K562 (cell line): ENCODE measurements around the gene DUSP10. TPM values are rescaled to one million over a fixed set of nuclear protein-coding genes. Genes with fewer than 3 reads are reported as not detected.

Experiments
- ARID1B ChIP-seq: fragments of 450-650 bp; IDR thresholded peaks from 2 replicates; pipeline ENCODE4 v1.6.1; 2016; ENCODE audit warnings: antibody characterized with exemption, mild to moderate bottlenecking, inconsistent platforms
- CBX3 ChIP-seq, 2 experiments: IDR thresholded peaks; 1 replicate in 1 of 2; 2 replicates in 1 of 2; pipeline ENCODE4 v1.6.1; 2012; ENCODE audit warnings: inconsistent platforms in 2 of 2, low read length in 2 of 2, borderline replicate concordance in 1 of 2, control low read depth in 1 of 2
- CXXC5 ChIP-seq: fragments of 250-450 bp; sonication (Bioruptor Pico); IDR thresholded peaks from 2 replicates; pipeline ENCODE4 v1.8.0; 2022; ENCODE audit warnings: inconsistent platforms, mild to moderate bottlenecking, moderate library complexity
- DMBX1 ChIP-seq: fragments of 250-450 bp; sonication (Bioruptor Pico); IDR thresholded peaks from 2 replicates; pipeline ENCODE4 v1.8.0; 2022; ENCODE audit warnings: inconsistent platforms, mild to moderate bottlenecking, moderate library complexity, borderline replicate concordance
- MCM3 ChIP-seq: fragments of 450-650 bp; IDR thresholded peaks from 2 replicates; pipeline ENCODE4 v1.6.1; 2016
- MTA3 ChIP-seq: fragments of 450-650 bp; formaldehyde crosslinking; IDR thresholded peaks from 2 replicates; pipeline ENCODE4 v1.6.1; 2017; ENCODE audit warnings: mild to moderate bottlenecking, borderline replicate concordance
- NEUROD1 ChIP-seq: fragments of 150-350 bp; IDR thresholded peaks from 2 replicates; pipeline ENCODE4 v1.6.1; 2014; ENCODE audit warnings: borderline replicate concordance, low read length, low read depth; ENCODE audit not compliant: partially characterized antibody
- NR2F6 ChIP-seq: fragments of 450-650 bp; formaldehyde crosslinking; IDR thresholded peaks from 2 replicates; pipeline ENCODE4 v1.4.0; 2020; ENCODE audit warnings: mild to moderate bottlenecking
- RAD51 ChIP-seq: fragments of 450-650 bp; IDR thresholded peaks from 2 replicates; pipeline ENCODE4 v1.7.1; 2016; ENCODE audit warnings: low read depth, mild to moderate bottlenecking, borderline replicate concordance
- TAF9B ChIP-seq: fragments of 450-650 bp; IDR thresholded peaks from 2 replicates; pipeline ENCODE4 v1.6.1; 2018; ENCODE audit warnings: mild to moderate bottlenecking; ENCODE audit not compliant: partially characterized antibody
- YBX1 ChIP-seq: fragments of 450-650 bp; IDR thresholded peaks from 2 replicates; pipeline ENCODE4 v1.7.1; 2016; ENCODE audit warnings: mild to moderate bottlenecking
- ZNF121 ChIP-seq: sonication (generic); formaldehyde crosslinking; conservative IDR thresholded peaks from 2 replicates; pipeline ENCODE4 v1.8.0; 2022; ENCODE audit warnings: missing genetic modification reagents
- ZNF133 ChIP-seq: fragments of 250-450 bp; sonication (Bioruptor Pico); IDR thresholded peaks from 2 replicates; pipeline ENCODE4 v1.4.0; 2020; ENCODE audit warnings: mild to moderate bottlenecking
- ZNF165 ChIP-seq: fragments of 250-450 bp; sonication (Bioruptor Pico); IDR thresholded peaks from 2 replicates; pipeline ENCODE4 v1.4.0; 2020; ENCODE audit warnings: borderline replicate concordance
- ZNF324 ChIP-seq: fragments of 250-450 bp; sonication (Bioruptor Pico); IDR thresholded peaks from 2 replicates; pipeline ENCODE4 v1.4.0; 2020; ENCODE audit warnings: mild to moderate bottlenecking
- ZNF445 ChIP-seq: fragments of 250-450 bp; sonication (Bioruptor Pico); IDR thresholded peaks from 2 replicates; pipeline ENCODE4 v1.4.0; 2020; ENCODE audit warnings: low read depth, mild to moderate bottlenecking, moderate library complexity
- ZNF75A ChIP-seq: fragments of 450-650 bp; formaldehyde crosslinking; IDR thresholded peaks from 2 replicates; pipeline ENCODE4 v1.4.0; 2020; ENCODE audit warnings: mild to moderate bottlenecking
- ZNF830 ChIP-seq: fragments of 250-450 bp; sonication (Bioruptor Pico); IDR thresholded peaks from 2 replicates; pipeline ENCODE4 v1.5.0; 2021; ENCODE audit warnings: mild to moderate bottlenecking
- polyA plus RNA-seq, 8 experiments: library from polyadenylated mRNA; depleted of rRNA in 4 of 8; stranded (reverse) in 5 of 8; unstranded in 3 of 8; fragments of >200 nt; fragmentation: Nextera tagmentation in 2 of 8; fragmentation: Illumina TruSeq in 1 of 8; extraction: Ambion mirVana in 2 of 8; extraction: Trizol in 1 of 8; gene quantifications; 2 replicates each; pipeline versions ENCODE4 v1.2.1 to v1.2.3, GENCODE V29; 2011 to 2014; ENCODE audit warnings: inconsistent platforms in 1 of 8, missing spikeins in 1 of 8
- total RNA-seq, 7 experiments: library from RNA; depleted of rRNA in 6 of 7; stranded (reverse); fragments of >200 nt in 6 of 7; fragmentation: Illumina TruSeq in 2 of 7; extraction: Trizol in 2 of 7; gene quantifications; 2 replicates each; pipeline versions ENCODE4 v1.2.1 to v1.2.3, GENCODE V29; 2011 to 2021; ENCODE audit warnings: low replicate concordance in 1 of 7
- TF ChIP-seq, protein P1 (sequence below): fragments of 250-450 bp; sonication (Bioruptor Pico); IDR thresholded peaks from 2 replicates; pipeline ENCODE4 v1.4.0; 2020; ENCODE audit warnings: mild to moderate bottlenecking, moderate library complexity, borderline replicate concordance
- TF ChIP-seq, protein P2 (sequence below), 3 experiments: fragments of 200-800 bp in 1 of 3; sonication (Bioruptor generic) in 1 of 3; sonication (generic) in 1 of 3; formaldehyde crosslinking in 1 of 3; IDR thresholded peaks; 2 replicates each; pipeline versions ENCODE4 v1.6.1 to v1.8.0; 2016 to 2022; ENCODE audit warnings: mild to moderate bottlenecking in 2 of 3, missing compliant biosample characterization in 2 of 3, missing genetic modification characterization in 2 of 3, missing genetic modification reagents in 1 of 3
- TF ChIP-seq, protein P3 (sequence below): fragments of 250-450 bp; sonication (Bioruptor Pico); IDR thresholded peaks from 2 replicates; pipeline ENCODE4 v1.5.1; 2021; ENCODE audit warnings: mild to moderate bottlenecking

DUSP10 gene
- total and polyA plus RNA-seq, 9 of the 15 experiments (the other 6 are each of a cell fraction or from before 2014, with no cell fraction given), result 1.7 to 8.3 (median 6.1) TPM

GRCh38 chr1:221742555-221743415 lies 896 bp upstream of the DUSP10 start (continued):
- TF ChIP-seq YBX1 (no peak), ZNF445 (CRISPR knock-in tag) (no peak), ZNF830 (0 out of 2 replicates have a peak, but pooled peaks have one; percentile 25), CBX3 (IDR thresholded peaks at IDR 0.05; ENCODE audit: borderline replicate concordance in 1 of 2, low read length in 2 of 2) (peak in 1 of 2 experiments; percentile 68; a peak in 1 of 3 replicates), ZNF133 (no peak), CXXC5 (peak; percentile 72), ZNF165 (peak; percentile 2; the same call in 1 of the 2 replicates), DMBX1 (0 out of 2 replicates have a peak, but pooled peaks have one; percentile 1), ZNF324 (CRISPR knock-in tag) (no peak), ARID1B (0 out of 2 replicates have a peak, but pooled peaks have one; percentile 21), NEUROD1 (no peak), ZNF75A (CRISPR knock-in tag) (no peak), TAF9B (no peak), MCM3 (no peak), NR2F6 (CRISPR knock-in tag) (no peak), RAD51 (no peak), ZNF121 (CRISPR knock-in tag) (no peak), MTA3 (no peak)
- TF ChIP-seq, protein P1, sequence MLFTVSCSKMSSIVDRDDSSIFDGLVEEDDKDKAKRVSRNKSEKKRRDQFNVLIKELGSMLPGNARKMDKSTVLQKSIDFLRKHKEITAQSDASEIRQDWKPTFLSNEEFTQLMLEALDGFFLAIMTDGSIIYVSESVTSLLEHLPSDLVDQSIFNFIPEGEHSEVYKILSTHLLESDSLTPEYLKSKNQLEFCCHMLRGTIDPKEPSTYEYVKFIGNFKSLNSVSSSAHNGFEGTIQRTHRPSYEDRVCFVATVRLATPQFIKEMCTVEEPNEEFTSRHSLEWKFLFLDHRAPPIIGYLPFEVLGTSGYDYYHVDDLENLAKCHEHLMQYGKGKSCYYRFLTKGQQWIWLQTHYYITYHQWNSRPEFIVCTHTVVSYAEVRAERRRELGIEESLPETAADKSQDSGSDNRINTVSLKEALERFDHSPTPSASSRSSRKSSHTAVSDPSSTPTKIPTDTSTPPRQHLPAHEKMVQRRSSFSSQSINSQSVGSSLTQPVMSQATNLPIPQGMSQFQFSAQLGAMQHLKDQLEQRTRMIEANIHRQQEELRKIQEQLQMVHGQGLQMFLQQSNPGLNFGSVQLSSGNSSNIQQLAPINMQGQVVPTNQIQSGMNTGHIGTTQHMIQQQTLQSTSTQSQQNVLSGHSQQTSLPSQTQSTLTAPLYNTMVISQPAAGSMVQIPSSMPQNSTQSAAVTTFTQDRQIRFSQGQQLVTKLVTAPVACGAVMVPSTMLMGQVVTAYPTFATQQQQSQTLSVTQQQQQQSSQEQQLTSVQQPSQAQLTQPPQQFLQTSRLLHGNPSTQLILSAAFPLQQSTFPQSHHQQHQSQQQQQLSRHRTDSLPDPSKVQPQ, result no peak
- TF ChIP-seq, protein P2, sequence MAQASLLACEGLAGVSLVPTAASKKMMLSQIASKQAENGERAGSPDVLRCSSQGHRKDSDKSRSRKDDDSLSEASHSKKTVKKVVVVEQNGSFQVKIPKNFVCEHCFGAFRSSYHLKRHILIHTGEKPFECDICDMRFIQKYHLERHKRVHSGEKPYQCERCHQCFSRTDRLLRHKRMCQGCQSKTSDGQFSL (CRISPR knock-in tag; IDR thresholded peaks at IDR 0.05), result no peak
- TF ChIP-seq, protein P2 (tag; IDR thresholded peaks at IDR 0.05), result no peak
- TF ChIP-seq, protein P3, sequence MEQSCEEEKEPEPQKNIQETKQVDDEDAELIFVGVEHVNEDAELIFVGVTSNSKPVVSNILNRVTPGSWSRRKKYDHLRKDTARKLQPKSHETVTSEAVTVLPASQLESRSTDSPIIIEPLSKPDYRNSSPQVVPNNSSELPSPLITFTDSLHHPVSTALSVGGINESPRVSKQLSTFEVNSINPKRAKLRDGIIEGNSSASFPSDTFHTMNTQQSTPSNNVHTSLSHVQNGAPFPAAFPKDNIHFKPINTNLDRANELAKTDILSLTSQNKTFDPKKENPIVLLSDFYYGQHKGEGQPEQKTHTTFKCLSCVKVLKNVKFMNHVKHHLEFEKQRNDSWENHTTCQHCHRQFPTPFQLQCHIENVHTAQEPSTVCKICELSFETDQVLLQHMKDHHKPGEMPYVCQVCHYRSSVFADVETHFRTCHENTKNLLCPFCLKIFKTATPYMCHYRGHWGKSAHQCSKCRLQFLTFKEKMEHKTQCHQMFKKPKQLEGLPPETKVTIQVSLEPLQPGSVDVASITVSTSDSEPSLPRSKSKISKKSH (CRISPR knock-in tag), result no peak
